GM21786 (cell line): ENCODE measurements around the gene NPAS3.

Experiments used
- ATAC-seq: cut with Tn5 transposase; IDR thresholded peaks from one replicate; pipeline ENCODE4 v1.9.1; 2021; ENCODE audit not compliant: unreplicated experiment

NPAS3 gene

GRCh38 chr14:33504246-33505099 lies 565.8 kb downstream of the NPAS3 start:
- ATAC-seq = no peak

DNA sequence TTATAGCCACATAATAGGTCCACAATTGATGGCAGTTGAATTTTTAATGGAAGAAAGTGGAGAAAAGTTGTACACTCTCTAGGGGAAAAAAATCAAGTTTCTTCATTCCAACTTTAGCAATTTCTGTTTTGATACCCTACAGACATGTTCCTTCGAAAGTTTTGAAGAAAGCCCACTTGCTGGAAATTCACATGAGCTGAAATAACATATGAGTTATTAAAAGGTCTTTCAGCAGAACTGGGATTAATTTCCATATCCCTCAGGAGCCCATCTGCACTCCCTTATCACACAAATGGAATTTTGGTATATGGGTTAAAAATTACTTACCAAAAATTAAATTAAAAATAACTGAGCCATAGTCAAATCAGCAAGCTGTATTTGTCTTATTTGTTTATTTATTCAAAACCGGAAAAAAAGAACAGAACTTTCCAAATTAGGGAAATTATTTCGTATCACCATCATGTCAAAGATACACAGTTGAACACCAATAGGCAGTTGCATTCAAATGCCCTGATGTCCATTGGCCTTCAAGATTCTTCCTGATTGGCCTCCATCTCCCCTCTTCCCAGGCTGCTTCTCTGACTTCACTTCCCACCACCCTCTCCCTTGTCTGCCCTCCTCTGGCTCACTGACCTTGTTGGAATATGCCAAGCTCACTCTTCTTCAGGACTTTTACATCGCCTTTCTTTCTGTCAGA lies 566.7 kb downstream of the NPAS3 start:
- no peak for ATAC-seq

GRCh38 chr14:33505963-33506329 lies 567.3 kb downstream of the NPAS3 start:
- no peak for ATAC-seq

DNA sequence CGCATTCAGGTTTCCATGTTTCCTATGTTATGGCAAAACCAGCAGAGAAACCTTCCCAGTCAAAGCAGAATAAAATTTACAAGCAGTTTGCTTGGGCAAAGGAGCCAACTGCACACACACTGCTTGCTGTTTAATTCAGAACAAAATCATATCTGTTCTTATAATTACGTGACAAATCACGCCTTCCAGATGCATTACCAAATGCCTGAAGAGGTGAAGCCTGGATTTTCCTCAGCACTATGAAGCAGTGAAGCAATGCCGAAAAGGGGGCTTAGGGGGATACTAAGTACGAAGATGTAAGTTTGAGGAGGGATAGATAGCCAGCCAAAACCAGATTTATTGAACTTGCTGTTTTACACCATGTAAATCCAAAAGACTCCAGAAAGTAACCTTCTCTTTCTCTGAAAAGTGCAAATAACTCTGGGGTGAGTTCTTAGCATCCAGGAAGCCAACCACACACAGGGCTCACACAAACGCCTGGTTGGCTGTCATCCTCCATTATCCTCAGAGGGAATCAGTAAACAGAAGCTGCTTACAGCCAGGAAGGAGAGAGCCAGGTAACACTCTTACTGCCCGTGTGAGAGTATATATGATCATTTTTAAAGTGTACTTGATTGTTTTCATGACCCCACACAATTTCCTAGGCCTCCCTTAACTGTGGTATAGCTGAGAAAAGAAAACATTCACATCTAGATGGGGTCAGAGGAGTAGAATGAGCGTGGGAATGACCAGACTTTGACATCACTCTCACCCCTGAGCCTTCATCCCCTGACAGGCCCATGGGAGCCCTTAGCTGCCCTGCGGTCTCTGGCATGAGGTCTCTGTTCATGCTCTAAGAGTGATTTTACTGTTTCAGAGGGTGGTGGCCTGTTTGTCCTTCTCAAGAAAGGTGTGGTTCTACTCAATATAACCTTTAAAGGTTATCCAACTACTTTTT lies 569.7 kb downstream of the NPAS3 start:
- no peak for ATAC-seq

DNA sequence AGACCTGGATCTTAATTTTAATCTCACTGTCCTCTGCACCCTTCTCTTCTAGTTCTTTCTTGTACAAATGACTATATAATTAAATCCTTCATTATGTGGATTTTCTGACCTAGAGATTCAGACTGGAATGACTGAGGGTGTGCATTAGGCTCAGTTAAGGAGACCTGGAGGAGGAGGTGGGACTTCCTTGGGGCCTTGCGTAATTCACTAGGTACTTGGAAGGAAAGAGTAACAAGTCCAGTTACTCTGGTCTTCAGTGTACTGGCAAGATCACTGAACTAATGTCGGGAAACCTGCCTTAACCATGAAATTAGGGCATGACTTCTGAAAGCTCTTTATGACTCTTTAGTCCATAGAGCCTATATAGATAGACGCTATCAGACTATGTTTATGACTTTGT lies 570.8 kb downstream of the NPAS3 start:
- no peak for ATAC-seq

DNA sequence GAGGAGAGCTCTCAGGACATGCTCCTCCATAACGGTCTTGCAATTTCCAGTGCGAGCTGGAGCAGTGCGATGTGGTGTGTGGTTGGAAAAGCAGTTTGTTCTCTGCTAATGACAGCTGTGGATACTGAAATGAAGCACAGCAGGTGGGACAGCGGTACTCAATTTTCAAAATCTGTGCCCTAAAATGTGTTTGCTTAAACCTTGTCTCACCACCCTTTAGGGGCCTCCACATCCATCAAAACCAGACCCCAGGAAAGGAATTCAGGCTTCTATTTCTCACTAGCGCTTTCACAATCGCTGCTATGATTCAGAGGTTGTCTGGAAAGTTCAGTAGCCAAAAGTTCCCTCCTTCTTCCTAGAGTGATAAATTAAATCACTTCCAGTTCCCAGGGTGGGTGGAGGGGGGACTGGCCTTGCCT lies 571.4 kb downstream of the NPAS3 start:
- no peak for ATAC-seq

DNA sequence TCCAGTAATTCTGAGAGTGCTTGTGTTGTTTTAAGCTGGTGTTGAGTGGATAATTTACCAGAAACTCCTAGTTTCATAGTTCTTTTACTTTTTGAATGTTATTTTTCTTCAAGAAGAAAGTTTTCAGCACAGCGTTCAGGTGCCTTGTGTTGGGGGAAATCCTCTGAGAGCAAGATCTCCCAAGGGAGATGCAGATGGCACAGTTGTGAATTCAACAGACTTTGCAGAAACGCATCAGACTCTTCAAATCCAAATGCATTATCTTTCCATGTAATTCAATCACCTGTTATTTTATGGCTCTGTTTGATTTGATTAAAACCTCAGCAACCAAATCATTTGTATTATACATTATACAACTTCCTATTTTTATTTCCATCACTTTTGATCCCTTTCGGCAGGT lies 572.3 kb downstream of the NPAS3 start:
- no peak for ATAC-seq

DNA sequence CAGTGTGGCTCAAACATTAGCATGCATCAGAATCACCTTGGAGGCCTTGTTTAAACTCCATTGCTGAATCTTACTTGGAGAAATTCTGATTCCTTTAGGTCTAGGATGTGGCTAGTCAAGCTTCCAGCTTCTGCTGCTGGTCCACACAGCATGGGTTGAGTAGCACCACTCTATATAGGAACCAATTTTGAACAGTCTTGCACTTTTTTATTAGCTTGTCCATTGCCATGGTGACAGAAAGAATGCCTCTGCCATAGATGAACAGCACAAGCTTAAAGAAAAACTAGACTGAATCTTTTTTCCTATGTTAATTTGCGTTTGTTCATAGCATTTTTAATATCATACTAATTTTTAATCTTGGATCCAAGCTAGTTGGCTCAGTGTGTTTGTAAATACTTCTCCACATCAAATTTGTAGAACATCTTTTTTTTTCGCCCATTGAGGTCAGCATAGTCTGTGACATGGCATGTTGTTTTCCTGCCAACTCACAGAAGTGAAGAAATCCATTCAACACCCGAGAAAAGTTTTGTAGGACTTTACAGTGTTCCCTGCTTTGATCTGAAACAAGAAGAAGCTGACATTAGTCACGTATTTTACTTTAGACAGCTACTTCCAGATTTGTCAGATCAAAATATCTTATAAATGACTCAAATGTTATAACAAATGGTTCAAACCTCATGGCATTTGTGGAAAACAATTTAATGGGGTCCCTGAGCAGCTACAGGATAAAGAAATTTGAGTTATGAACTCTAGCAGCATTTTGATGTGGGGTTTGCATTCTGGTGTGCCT lies 573.4 kb downstream of the NPAS3 start:
- no peak for ATAC-seq

DNA sequence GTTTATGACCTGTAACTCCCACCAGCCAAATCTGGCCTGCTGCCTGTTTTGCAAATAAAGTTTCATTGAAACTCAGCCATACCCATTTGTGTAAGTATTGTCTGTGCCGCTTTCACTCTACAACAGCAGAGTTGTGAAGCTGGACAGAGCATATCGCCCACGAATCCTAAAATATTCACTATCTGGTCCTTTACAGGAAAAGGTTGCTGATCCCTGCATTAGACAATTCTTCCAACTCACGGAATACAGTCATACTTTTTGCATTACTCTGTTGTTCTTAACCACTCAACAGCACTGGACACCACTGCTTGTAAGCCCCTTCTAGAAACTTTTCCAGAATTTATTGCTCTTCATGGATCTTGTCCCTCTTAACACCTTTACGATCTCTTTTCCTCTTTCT lies 576.8 kb downstream of the NPAS3 start:
- no peak for ATAC-seq

DNA sequence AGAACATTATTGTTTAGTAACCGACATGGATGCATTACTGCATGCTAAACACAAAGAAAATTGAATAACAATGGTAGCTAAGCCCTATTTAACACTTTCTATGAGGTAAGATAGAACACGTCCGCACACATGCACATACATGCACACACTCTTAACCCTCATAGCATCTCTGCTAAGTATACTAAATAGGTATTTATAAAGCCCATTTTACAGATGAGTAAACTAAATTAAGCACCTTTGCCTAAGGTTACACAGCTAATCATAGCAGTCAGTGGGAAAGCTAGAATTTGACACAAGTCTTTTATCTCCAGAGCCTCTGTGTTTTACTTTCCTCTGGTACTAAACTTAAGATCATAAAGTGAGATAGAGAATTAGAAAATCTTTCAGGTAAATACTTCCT lies 577.2 kb downstream of the NPAS3 start:
- no peak for ATAC-seq

GRCh38 chr14:33516898-33517436 lies 578.3 kb downstream of the NPAS3 start:
- no peak for ATAC-seq

DNA sequence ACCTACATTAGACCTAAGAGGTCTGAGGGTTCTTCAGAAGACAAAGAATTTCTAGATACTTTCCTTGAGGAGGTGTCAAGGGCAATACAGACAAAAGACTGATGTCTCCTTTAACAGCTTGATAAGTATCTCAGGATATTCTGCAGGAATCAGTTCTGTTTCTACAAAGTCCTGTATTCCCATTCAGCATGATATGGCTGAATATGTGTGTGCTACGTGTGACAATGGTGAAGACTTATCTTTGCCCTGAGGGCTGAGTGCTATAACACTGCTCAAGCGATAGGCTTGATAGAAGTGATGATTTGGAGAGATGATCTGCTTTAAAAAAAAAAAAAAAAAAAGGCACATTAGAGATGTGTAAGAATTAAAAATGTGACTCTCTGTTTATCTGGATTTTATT lies 582.5 kb downstream of the NPAS3 start:
- ATAC-seq = no peak

GRCh38 chr14:33524244-33524643 lies 585.6 kb downstream of the NPAS3 start:
- no peak for ATAC-seq

DNA sequence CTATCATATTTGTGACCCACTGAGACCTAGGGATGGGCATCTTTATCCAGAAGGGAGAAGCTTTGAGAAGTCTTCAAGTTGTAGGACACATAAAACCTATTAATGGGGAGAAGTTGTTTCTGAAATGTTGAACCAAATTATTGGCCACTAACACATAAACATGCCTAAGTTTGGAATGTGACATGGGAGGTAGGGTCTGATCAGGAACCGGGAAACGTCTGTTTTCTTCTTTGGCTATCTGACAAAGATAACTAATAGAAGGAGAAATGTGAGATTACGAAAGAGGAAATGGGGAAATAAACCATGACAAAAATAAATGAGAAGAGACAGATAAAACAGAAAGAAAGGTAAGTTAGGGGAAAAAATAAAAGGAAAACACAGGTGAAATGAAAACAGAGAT lies 586.9 kb downstream of the NPAS3 start:
- no peak for ATAC-seq

- ATAC-seq = no peak
Measured at GRCh38 chr14:33527023-33527634, 588.5 kb downstream of the NPAS3 start.

- ATAC-seq = no peak
Measured at GRCh38 chr14:33528655-33529054, 590.0 kb downstream of the NPAS3 start.

DNA sequence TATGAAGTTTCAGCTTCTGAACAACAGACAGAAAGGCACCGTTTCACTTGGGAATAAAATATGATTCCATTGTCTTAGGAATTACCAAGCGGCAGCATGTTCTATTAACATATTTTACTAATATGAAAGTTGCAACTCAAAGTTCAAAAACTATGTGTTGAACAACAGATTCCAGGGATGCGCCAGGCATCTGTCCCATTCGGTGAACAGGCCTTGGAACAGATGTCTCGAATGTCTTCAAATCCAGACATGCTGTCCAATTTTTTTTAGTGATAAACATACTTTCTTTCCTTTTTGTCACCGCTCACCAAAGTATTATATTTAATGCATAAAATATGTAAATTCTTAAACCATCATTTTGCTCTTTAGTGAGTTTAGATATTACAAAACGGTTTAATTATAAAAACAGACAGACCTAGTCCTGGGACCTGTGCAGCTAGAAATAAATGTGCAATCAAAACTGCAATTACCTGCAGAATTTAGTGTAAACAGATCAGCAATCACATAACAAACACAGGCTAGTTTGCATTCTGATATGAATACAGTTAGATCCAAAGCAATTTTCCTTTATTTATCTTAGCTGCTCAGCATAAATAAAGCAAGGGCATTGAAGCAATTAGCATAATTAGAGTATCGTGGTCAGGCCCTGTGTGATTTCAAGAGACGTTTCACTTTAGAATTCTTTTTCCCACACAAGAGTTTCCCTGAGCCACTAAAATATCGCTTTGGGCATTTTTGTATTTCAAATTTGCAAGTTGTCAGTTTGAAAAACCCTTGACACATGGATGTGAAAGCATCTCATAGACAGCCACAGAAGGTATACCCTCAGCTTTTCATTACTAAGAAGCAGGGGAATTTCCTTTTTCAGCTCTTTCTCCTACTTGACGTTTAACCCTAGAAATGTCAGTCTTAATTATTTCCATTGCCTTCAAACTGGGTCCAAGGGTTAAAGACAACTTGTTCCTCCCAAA lies 591.4 kb downstream of the NPAS3 start:
- no peak for ATAC-seq

DNA sequence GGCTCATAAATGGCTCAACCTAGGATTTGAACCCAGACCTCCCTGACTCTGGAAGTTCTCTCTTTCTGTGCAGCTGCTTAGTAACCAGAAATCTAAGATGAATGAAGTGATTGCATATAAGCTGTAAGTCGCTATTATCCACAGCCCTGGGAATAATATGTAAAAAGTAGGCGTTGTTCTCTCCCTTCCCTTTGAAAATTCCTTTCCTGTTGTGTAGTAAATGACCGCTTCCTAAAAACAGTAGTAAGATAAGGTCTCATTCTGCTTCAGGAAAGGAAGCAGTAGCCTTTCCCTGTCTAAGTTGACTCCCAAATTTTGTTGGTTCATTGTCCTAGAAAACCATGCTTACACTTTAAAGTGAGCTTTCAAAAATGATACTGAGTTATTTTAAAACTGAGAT lies 593.9 kb downstream of the NPAS3 start:
- ATAC-seq = no peak

GRCh38 chr14:33534104-33534503 lies 595.4 kb downstream of the NPAS3 start:
- ATAC-seq = no peak
